Measurements from ENCODE around the gene LAIR1. TPM values are rescaled to one million over a fixed set of nuclear protein-coding genes. Genes with fewer than 3 reads are reported as not detected.
A peak's percentile ranks its signal among the peaks of the same experiment; 100 is the strongest.

The LAIR1 gene
- total RNA-seq, 1 donor from 2014 or later: 10.8 TPM

DNA sequence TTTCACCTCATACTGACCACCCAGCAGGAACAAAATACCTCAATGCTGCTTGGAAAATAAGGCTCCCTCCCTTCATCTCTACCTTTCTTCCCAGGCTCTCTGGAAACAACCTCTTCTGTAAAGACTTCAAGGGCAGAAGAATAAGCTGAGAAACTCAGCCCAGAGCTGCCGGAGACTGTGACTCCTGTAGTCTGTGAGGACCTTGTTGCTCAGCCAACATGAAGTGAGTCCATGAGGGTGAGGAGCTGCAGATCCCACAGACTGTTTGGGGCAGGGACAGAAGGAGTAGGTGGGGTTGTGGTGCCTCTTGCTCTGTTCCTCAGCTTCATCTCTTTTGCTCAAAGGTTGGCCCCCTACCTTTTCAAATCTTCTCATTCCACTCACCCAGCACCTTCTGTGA, 59.6 kb downstream of the LAIR1 start:
- Mint-ChIP-seq H3K36me3 (ENCODE audit: low read depth) (no peaks in the 10 kb centered on the region), H3K9me3 (no peaks in the 10 kb centered on the region), H3K27ac (peak overlapping the region; percentile 56), H3K27me3 (ENCODE audit: low read depth) (peaks cover 9% of the 10 kb centered on the region), H3K4me1 (ENCODE audit: low read depth) (peaks cover 17% of the 10 kb centered on the region), H3K4me3 (ENCODE audit: low read depth) (no peak overlapping the region)
- intact Hi-C loops (cut with micrococcal nuclease): no loop called here
- DNase-seq (ENCODE audit: low spot score): no peak

DNA sequence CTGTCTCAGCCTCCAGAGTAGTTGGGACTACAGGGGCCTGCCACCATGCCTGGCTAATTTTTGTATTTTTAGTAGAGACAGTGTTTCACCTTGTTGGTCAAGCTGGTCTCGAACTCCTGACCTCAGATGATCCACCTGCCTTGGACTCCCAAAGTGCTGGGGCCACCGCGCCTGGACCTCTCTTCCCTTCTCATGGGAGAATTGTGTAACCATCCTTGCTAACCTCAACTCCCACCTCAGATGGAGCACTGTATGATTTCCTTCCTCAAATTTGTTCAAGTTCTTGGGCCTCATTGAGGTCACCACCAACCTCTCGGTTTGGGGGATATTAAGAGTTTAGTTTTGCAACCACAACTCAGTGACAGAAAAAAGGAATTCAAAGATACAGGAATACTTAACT, 62.5 kb downstream of the LAIR1 start:
- Mint-ChIP-seq H3K4me1 (ENCODE audit: low read depth) (peaks cover 17% of the 10 kb centered on the region), H3K27me3 (ENCODE audit: low read depth) (peaks cover 7% of the 10 kb centered on the region), H3K27ac (no peak overlapping the region), H3K4me3 (ENCODE audit: low read depth) (no peak overlapping the region), H3K36me3 (ENCODE audit: low read depth) (no peaks in the 10 kb centered on the region), H3K9me3 (no peaks in the 10 kb centered on the region)
- intact Hi-C loops (cut with micrococcal nuclease): no loop called here
- no peak for DNase-seq (ENCODE audit: low spot score)

Other genes starting within 250 kb of the LAIR1 start
- gene TFPT, start 249.3 kb downstream of the LAIR1 start, total RNA-seq: 29.3 TPM in 2 replicates
- gene PRPF31, start 249.2 kb downstream of the LAIR1 start, total RNA-seq: 90.6 and 94.2 TPM in 2 replicates
- gene CNOT3, start 227.2 kb downstream of the LAIR1 start, total RNA-seq: 61.6 and 67.5 TPM in 2 replicates
- 4.0 and 5.1 TPM in 2 replicates for gene LENG1, start 205.2 kb downstream of the LAIR1 start, total RNA-seq
- gene TMC4, start 191.8 kb downstream of the LAIR1 start, total RNA-seq: 0.16 and 0.37 TPM in 2 replicates
- 311 and 318 TPM in 2 replicates for gene MBOAT7, start 175.4 kb downstream of the LAIR1 start, total RNA-seq
- 16.8 and 19.0 TPM in 2 replicates for gene TSEN34, start 173.6 kb downstream of the LAIR1 start, total RNA-seq
- gene RPS9, start 164.1 kb downstream of the LAIR1 start, total RNA-seq: 1,460 and 1,467 TPM in 2 replicates
- 0.64 TPM in 1 of 2 replicates, not detected in the other for gene LILRB3, start 141.9 kb downstream of the LAIR1 start, total RNA-seq
- gene LILRA6, start 122.1 kb downstream of the LAIR1 start, total RNA-seq: not detected in 2 replicates
- 0.05 TPM in 1 of 2 replicates, not detected in the other for gene LILRB5, start 107.7 kb downstream of the LAIR1 start, total RNA-seq
- not detected in 2 replicates for gene LILRB2, start 83.8 kb downstream of the LAIR1 start, total RNA-seq
- not detected in 2 replicates for gene LILRA5, start 51.8 kb downstream of the LAIR1 start, total RNA-seq
- not detected in 2 replicates for gene LILRA4, start 25.8 kb downstream of the LAIR1 start, total RNA-seq
- 0.50 TPM in 1 of 2 replicates, not detected in the other for gene TTYH1, start 50.5 kb upstream of the LAIR1 start, total RNA-seq
- 203 and 209 TPM in 2 replicates for gene LENG8, start 84.3 kb upstream of the LAIR1 start, total RNA-seq
- gene LENG9, start 98.8 kb upstream of the LAIR1 start, total RNA-seq: 7.5 and 8.1 TPM in 2 replicates
- 1.0 TPM in 1 of 2 replicates, not detected in the other for gene CDC42EP5, start 108.4 kb upstream of the LAIR1 start, total RNA-seq
- gene LAIR2, start 137.9 kb upstream of the LAIR1 start, total RNA-seq: 76.8 and 77.7 TPM in 2 replicates
- not detected in 2 replicates for gene LILRA2, start 208.9 kb upstream of the LAIR1 start, total RNA-seq
- gene LILRA1, start 228.7 kb upstream of the LAIR1 start, total RNA-seq: not detected in 2 replicates

Data from activated T-helper 2 cell treated with anti-CD3 and anti-CD28 coated beads, Interferon-gamma antibody, Interleukin-2, Interleukin-4, amounts not matched to agents 10 μg/mL and 5 μg/mL and 100 μg/mL, durations not matched to agents 14 hours and 24 hours and 36 hours (primary cell).